Measurements from ENCODE around the gene CCR6.
A peak's percentile ranks its signal among the peaks of the same experiment; 100 is the strongest.

CCR6 gene

GRCh38 chr6:167122041-167122826 is 662 bp upstream of the CCR6 start:
- no peak for DNase-seq

- DNase-seq: no peak
These were observed 1.9 kb downstream of the CCR6 start for GRCh38 chr6:167124753-167125152.

- DNase-seq: no peak
These were observed 2.5 kb downstream of the CCR6 start for GRCh38 chr6:167125410-167125809.

GRCh38 chr6:167125855-167126349 is 3.0 kb downstream of the CCR6 start:
- no peak for DNase-seq

- no peak for DNase-seq
These were observed 5.1 kb downstream of the CCR6 start for GRCh38 chr6:167127785-167128531.

- DNase-seq: no peak
These were observed 6.3 kb downstream of the CCR6 start for GRCh38 chr6:167129159-167129558.

- DNase-seq: no peak
These were observed 6.7 kb downstream of the CCR6 start for GRCh38 chr6:167129562-167129961.

- DNase-seq: no peak
These were observed 7.2 kb downstream of the CCR6 start for GRCh38 chr6:167130008-167130677.

- DNase-seq: no peak
These were observed 8.1 kb downstream of the CCR6 start for GRCh38 chr6:167130712-167131684.

- no peak for DNase-seq
These were observed 11.8 kb downstream of the CCR6 start for GRCh38 chr6:167134448-167135328.

- DNase-seq: no peak
These were observed 13.5 kb downstream of the CCR6 start for GRCh38 chr6:167136376-167136775.

GRCh38 chr6:167137081-167137480 is 14.2 kb downstream of the CCR6 start:
- DNase-seq: no peak

GRCh38 chr6:167137881-167138280 is 15.0 kb downstream of the CCR6 start:
- no peak for DNase-seq

GRCh38 chr6:167139761-167140160 is 16.9 kb downstream of the CCR6 start:
- no peak for DNase-seq

- no peak for DNase-seq
These were observed 17.9 kb downstream of the CCR6 start for GRCh38 chr6:167140589-167141474.

- DNase-seq: peak; percentile 53
These were observed 19.0 kb downstream of the CCR6 start for GRCh38 chr6:167141667-167142432.

- DNase-seq: no peak
These were observed 19.5 kb downstream of the CCR6 start for GRCh38 chr6:167142433-167142761.

- DNase-seq: no peak
These were observed 20.1 kb downstream of the CCR6 start for GRCh38 chr6:167143041-167143440.

GRCh38 chr6:167145461-167145860 is 22.6 kb downstream of the CCR6 start:
- no peak for DNase-seq

GRCh38 chr6:167146135-167146534 is 23.2 kb downstream of the CCR6 start:
- no peak for DNase-seq
